GM21576 (cell line): ENCODE results near the gene GPSM1.

Experiments
- ATAC-seq: cut with Tn5 transposase; IDR thresholded peaks from one replicate; pipeline ENCODE4 v1.9.1; 2021; ENCODE audit warnings: mild to moderate bottlenecking, moderate library complexity; ENCODE audit not compliant: unreplicated experiment

GPSM1 gene

GRCh38 chr9:136291306-136292025 is 35.9 kb upstream of the GPSM1 start:
- no peak for ATAC-seq

- ATAC-seq: no peak
Measured at GRCh38 chr9:136292026-136292538, 35.3 kb upstream of the GPSM1 start.

GRCh38 chr9:136292591-136293448 is 34.5 kb upstream of the GPSM1 start:
- ATAC-seq: no peak

GRCh38 chr9:136293476-136294077 is 33.8 kb upstream of the GPSM1 start:
- ATAC-seq: no peak

GRCh38 chr9:136294437-136294836 is 32.9 kb upstream of the GPSM1 start:
- no peak for ATAC-seq

GRCh38 chr9:136295055-136295454 is 32.3 kb upstream of the GPSM1 start:
- no peak for ATAC-seq

- ATAC-seq: no peak
Measured at GRCh38 chr9:136295542-136296433, 31.6 kb upstream of the GPSM1 start.

- no peak for ATAC-seq
Measured at GRCh38 chr9:136296434-136297015, 30.8 kb upstream of the GPSM1 start.

- no peak for ATAC-seq
Measured at GRCh38 chr9:136297016-136297691, 30.2 kb upstream of the GPSM1 start.

- no peak for ATAC-seq
Measured at GRCh38 chr9:136297766-136298735, 29.3 kb upstream of the GPSM1 start.

GRCh38 chr9:136299116-136299515 is 28.2 kb upstream of the GPSM1 start:
- ATAC-seq: no peak

- no peak for ATAC-seq
Measured at GRCh38 chr9:136299541-136299940, 27.8 kb upstream of the GPSM1 start.

- ATAC-seq: no peak
Measured at GRCh38 chr9:136300016-136300545, 27.3 kb upstream of the GPSM1 start.

GRCh38 chr9:136300866-136301265 is 26.5 kb upstream of the GPSM1 start:
- ATAC-seq: no peak

GRCh38 chr9:136302527-136302926 is 24.8 kb upstream of the GPSM1 start:
- ATAC-seq: no peak

GRCh38 chr9:136303066-136303824 is 24.1 kb upstream of the GPSM1 start:
- no peak for ATAC-seq

GRCh38 chr9:136303825-136304416 is 23.4 kb upstream of the GPSM1 start, which contains the start of gene CCDC187:
TSS of gene CCDC187 (minus strand) at chr9:136304094. CDS start at chr9:136303830, 264 bp downstream.
- ATAC-seq: no peak
